ENCODE data around the gene EMP1.
A peak's percentile ranks its signal among the peaks of the same experiment; 100 is the strongest.

Gene EMP1

DNA sequence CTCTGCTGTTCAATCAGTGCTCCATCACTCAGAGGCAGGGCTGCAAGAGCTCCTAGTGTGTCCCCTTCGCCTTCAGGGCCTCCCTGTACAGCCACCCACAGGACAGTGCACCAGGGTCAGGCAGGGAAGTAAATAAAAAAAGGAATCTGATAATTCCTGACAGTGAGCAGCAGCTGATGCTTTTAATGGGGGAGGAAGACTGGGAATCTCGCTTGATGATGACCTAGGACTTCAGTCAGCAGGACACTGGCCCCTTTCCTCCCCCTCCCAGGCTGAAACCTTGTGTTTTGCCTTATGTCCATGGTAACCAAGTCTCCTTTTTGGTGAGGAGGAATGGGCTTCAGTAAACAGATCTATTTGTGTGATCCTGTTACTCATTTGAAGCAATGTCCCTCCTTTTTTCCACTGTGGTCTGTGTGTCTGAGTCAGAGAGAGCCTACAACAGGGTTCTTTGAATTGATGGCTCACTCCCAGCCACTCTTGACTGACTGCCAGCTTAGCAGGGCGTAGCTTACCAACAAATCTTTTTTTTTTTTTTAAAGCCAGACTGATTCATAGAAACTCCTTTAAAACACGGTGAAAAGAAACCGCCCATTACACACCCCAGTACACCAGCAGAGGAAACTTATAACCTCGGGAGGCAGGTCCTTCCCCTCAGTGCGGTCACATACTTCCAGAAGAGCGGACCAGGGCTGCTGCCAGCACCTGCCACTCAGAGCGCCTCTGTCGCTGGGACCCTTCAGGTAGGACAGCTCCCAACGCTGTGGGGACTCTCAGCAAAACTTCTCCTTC is at the start of gene EMP1:
Gene EMP1, plus strand, starts transcription at position 597 of the 792 bp plus-strand sequence. CDS start 14,785 bp downstream, outside the sequence.
- DNase-seq, result peak; percentile 77 to 82

- DNase-seq, result no peak
Measured at GRCh38 chr12:13147688-13148484, 48.6 kb upstream of the EMP1 start.

DNA sequence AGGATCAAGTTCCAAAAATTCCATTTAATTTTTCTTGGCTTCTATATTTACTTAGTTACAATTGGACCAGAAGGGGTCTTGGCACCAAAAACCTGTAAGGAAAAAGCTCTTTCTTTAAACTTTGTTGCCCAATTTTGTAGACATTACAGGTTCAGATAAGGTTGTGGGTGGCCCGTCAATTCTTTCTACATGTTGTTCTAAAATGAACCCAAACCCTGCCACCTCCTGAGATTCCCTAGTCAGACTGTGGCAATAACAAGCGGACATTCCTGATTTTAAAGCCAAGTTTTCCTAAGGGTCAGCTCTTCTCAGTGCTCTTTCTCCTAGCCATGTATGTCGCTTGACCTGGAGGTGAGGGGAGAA is 48.1 kb upstream of the EMP1 start:
- DNase-seq, result no peak

DNA sequence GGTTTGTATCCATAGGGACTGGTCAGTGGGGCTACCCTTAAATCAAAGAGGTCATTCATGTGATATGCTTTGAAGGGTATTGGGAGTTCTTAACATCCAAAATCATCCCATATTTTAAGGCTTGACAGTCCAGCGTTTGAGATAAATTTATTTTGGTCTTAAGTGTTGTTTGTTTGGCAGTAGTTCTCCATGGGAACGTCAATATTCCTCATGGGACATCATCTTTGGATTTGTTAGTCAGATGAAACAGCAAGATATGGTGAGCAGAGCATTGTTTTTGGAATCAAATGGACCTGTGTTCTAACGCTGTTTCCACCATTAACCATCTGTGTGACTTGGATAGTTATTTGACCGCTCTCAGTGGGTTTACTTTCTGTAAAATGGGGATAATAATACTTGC is 47.1 kb upstream of the EMP1 start:
- no peak for DNase-seq

- no peak for DNase-seq
Measured at GRCh38 chr12:13152281-13152680, 44.2 kb upstream of the EMP1 start.

DNA sequence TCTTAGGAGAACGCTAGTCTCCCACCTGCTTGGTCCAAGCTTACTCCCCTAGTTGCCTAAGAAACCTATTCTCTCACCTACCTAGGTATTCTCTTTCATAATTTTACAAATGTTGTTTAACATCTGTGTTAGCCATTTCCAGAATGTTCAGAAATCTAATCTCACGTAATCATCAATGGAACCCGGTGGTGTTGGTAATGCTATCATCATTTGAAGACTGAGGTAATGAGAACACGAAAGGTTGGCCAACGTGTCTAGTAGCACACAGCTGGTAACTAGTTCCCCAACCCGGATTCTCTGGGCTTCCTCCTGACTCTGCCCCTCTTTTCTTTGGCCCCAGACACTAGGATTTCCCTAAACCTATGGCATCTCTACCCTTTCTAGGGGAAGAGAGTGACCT is 43.8 kb upstream of the EMP1 start:
- no peak for DNase-seq

DNA sequence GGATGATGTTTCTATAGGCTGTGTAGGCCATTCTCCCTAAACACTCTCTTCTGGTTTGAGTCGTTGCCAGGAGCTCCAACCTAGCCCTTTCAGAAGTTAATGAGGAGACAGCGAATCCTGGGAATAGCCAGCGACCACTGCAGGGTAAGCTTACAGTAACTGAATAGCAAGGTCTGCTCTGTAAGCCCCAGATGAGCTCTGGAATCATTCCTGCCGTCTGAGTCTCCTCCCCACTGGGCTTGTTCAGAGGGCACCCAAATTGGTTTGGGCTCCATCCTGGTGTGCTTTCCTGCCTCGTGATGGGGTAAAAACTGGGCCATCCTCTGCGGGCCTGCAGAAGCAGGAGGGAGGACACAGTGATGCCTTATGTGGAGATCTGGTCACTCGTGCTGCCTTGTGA is 43.3 kb upstream of the EMP1 start:
- DNase-seq, result no peak

GRCh38 chr12:13154027-13154538 is 42.4 kb upstream of the EMP1 start:
- DNase-seq, result no peak

DNA sequence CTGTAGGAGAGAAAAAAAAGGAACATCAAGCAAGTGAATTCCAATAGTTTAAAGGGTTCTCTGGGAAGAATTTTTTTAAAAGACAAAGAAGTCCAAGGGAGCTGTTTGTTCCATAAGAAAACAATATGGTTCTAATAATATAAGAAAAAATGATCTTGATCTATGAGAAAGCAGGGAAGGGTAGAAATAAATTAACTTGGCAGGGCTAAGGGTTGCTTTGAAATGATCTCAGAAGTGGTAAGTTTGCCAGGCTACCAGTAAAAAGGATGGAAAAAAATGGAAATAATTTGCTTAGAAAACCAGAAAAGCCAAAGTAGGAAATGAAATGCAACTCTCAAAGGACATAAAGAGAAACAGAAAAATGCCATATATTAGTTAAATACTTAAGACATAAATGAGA is 41.7 kb upstream of the EMP1 start:
- no peak for DNase-seq

DNA sequence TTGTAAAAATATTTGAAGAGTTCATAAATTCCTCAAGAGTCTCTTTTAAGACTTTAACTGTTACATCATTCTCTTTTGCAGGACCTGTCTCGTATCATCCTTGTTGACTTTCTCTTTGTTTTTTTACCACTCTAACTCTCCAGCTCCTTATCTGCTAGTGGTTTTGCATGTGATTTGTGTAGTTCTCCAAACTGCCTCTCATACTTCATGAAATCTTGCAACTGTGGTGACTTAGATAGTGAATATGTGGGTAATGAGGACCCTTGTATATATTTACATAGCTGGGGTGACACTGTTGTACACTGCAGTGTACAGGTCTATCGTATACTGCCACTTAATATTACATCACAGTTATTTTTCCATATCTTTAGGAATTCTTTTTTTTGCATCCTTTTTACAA is 40.2 kb upstream of the EMP1 start:
- no peak for DNase-seq

DNA sequence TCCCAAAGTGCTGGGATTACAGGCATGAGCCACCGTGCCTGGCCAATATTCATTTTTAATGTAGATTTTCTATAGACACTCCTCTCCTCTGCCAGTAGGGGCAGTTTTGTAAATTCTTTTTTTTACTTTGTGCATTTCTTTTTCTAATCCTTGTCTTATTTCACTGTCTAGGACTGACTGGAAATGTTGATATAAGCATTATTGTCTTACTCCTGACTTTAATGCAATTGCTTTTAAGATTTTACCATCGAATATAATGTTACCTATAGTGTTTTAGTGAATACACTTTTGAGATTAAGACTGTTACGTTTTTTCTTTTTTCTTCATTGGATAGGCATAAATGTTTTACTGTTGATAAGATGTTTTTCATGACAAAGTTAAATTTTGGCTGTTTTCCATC is 35.4 kb upstream of the EMP1 start:
- no peak for DNase-seq

- no peak for DNase-seq
Measured at GRCh38 chr12:13162904-13163303, 33.6 kb upstream of the EMP1 start.

DNA sequence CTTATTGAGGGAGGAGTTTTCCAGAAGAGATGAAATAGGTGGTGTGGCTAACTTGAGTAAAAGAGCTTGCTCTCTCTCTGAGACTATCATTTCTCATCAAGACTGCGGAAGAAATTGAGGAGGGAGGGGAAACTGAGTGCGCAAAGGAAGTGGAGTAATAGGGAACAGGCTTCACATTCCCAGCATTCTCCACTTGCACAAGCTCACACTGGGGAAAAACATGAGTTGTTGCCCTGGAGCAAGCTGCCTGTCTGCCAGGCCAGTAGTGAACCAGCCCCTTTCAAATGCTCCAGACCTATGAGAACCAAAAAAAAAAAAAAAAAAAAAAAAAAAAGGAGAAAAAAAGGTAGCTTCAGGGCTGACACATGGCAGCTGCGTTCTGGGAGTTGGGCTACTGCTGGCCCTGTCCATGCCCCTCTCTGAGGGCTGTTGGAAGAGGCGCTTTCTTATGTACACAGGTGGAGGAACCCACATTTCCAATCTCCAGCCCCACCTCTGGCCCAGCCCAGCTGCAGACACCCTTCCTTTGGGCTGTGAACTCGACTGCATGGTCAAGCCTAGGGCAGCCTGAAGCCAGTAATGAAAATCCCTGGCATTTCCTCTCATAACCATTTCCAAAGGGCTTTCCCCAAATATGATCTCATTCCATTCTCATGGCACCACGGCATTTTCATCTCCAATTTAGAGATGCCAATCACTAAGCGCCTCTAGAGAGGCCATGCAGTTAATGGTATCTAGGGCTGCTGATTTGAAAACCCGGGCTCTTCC is 32.5 kb upstream of the EMP1 start:
- DNase-seq, result no peak

GRCh38 chr12:13164921-13165616 is 31.5 kb upstream of the EMP1 start:
- DNase-seq, result no peak

- DNase-seq, result peak; percentile 84 to 87
Measured at GRCh38 chr12:13165617-13166041, 30.9 kb upstream of the EMP1 start.

GRCh38 chr12:13167226-13167625 is 29.3 kb upstream of the EMP1 start:
- no peak for DNase-seq

DNA sequence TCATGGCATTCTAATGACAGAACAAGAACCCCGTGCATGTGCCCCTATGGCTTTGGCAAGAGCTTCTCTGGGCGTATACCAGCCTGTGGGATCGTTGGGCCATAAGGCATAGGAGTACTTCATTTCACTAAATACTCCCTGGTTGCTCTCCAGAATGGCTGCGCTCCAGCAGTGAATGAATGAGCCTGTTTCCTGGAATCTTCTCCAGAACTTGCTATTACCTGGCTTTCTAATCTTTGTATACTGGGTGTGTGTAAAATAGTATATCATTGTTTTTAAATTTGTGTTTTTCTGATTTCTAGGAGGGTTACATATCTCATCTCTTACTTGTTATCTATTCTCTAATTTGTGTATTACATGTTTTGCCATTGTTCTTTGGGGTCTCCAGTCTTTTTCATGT is 28.6 kb upstream of the EMP1 start:
- DNase-seq, result no peak

DNA sequence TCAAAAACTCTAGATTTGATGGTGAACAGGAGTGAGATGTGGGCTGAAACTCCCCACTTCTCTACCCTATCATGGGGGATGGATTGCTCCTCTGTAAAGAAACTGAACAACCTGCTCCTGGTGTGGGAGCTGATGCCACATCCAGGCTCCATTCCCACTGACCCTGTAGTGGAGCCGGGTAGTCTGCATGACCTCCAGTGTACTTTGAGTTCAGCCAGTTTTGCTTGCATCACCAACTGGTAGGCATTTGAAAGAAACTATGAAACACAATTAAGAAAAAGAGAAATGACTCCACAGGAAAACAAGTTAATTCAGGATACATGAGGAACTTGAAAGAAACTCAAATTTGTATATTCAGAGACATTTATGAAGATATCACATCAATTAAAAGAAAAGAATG is 27.3 kb upstream of the EMP1 start:
- no peak for DNase-seq

DNA sequence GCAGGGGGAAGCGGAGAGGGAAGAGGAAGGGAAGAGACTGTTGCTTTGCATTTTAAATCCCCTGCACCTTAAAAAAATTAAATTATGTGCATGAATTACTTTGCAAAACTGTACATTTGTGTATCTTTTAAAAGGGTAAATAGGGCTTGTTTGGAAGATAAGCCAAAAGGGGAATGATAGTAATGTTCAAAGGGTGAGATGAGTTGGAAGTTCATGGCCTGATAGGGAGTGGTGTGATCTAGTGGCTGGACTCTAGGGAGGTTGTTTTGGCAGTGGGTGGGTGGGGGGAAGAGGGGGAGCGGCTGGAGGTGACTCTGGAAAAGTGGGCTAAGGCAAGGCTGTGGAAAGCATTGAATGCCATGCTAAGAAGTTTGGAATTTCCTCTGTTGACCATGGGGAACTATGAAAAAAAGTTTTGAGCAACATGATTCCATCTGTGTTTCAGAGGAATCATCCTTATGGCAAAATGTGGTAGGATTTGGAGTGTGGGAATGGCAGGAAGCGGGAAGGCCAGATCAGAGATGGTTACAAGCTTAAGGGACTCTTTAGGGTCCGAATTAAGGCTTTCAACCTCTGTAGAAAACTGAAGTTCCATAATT is 25.5 kb upstream of the EMP1 start:
- DNase-seq, result no peak

- DNase-seq, result no peak
Measured at GRCh38 chr12:13171921-13172859, 24.3 kb upstream of the EMP1 start.

Measured in activated CD4-positive, alpha-beta T cell treated with anti-CD3 and anti-CD28 coated beads, Interleukin-2, amount 50 U/mL, for 48 hours (primary cell).